Tibial artery (tissue), 4 donors: ENCODE measurements around the gene CHST11.

Source experiments
- DNase-seq, 2 donors: peaks; one replicate each; pipeline ENCODE4 v3.0.0-alpha.2; 2019
- H3K27ac ChIP-seq, 2 donors: fragments of 200-600 bp; sonication (generic) in 1 of 2; 1 replicate in 1 of 2; 2 replicates in 1 of 2; pipeline ENCODE4 v1.5.1; 2018 to 2019; ENCODE audit warnings: mild to moderate bottlenecking in 1 of 2
- H3K27me3 ChIP-seq, 2 donors: fragments of 200-600 bp; sonication (generic) in 1 of 2; one replicate each; pipeline versions ENCODE4 v1.5.1 to v1.6.0; 2016 to 2019
- H3K36me3 ChIP-seq, 3 donors: fragments of 200-600 bp; sonication (generic) in 2 of 3; one replicate each; pipeline ENCODE4 v1.5.1; 2016 to 2019; ENCODE audit warnings: mild to moderate bottlenecking in 2 of 3
- H3K4me1 ChIP-seq, 4 donors: fragments of 200-600 bp; sonication (generic) in 2 of 4; 1 replicate in 3 of 4; 2 replicates in 1 of 4; pipeline ENCODE4 v1.5.1; 2016 to 2019
- H3K4me3 ChIP-seq, 2 donors: fragments of 200-600 bp; sonication (generic) in 1 of 2; 1 replicate in 1 of 2; 2 replicates in 1 of 2; pipeline ENCODE4 v1.5.1; 2018 to 2019; ENCODE audit warnings: mild to moderate bottlenecking in 2 of 2
- H3K9me3 ChIP-seq, 3 donors: fragments of 200-600 bp; sonication (generic) in 1 of 3; one replicate each; pipeline ENCODE4 v1.5.1; 2016 to 2019
- intact Hi-C: fragments of 100-400 bp; cut with DNase I; formaldehyde crosslinking; loops from one replicate; pipeline ENCODE4 v1.15.0; 2023; ENCODE audit warnings: low total_unique reads
- TF ChIP-seq, protein P1 (sequence below), 2 experiments: fragments of 200-600 bp in 1 of 2; fragments of 450-650 bp in 1 of 2; IDR thresholded peaks; one replicate each; pipeline ENCODE4 v1.5.1; 2017 to 2019; ENCODE audit warnings: antibody characterized with exemption in 2 of 2, mild to moderate bottlenecking in 1 of 2, moderate library complexity in 1 of 2

Gene CHST11

DNA sequence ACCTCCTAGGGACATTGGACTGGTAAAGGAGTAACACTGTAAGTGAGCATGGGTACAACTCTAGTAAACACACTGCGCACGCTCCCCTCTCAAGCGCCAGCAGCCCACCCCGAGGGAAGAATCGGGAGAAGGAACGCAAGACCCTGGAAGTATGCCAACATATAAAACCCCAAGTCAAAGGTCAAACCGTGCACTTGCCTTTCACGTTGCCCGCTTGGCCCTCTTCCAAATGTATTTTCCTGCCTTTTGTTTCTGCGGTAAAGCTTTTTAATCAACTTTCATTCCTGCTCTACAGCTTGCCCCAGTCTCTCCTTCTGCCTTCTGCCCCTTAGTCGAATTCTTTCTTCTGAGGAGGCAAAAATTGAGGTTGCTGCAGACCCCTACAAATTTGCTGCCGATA, 17.6 kb upstream of the CHST11 start:
- Histone ChIP-seq H3K4me1 (no peaks in the 10 kb centered on the region), H3K27me3 (no peaks in the 10 kb centered on the region), H3K9me3 (no peaks in the 10 kb centered on the region), H3K36me3 (no peaks in the 10 kb centered on the region), H3K27ac (no peak overlapping the region), H3K4me3 (no peak overlapping the region)
- no peak for DNase-seq
- TF ChIP-seq, protein P1, sequence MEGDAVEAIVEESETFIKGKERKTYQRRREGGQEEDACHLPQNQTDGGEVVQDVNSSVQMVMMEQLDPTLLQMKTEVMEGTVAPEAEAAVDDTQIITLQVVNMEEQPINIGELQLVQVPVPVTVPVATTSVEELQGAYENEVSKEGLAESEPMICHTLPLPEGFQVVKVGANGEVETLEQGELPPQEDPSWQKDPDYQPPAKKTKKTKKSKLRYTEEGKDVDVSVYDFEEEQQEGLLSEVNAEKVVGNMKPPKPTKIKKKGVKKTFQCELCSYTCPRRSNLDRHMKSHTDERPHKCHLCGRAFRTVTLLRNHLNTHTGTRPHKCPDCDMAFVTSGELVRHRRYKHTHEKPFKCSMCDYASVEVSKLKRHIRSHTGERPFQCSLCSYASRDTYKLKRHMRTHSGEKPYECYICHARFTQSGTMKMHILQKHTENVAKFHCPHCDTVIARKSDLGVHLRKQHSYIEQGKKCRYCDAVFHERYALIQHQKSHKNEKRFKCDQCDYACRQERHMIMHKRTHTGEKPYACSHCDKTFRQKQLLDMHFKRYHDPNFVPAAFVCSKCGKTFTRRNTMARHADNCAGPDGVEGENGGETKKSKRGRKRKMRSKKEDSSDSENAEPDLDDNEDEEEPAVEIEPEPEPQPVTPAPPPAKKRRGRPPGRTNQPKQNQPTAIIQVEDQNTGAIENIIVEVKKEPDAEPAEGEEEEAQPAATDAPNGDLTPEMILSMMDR (IDR thresholded peaks at IDR 0.05), result no peak
- intact Hi-C loops, result no loop called here

DNA sequence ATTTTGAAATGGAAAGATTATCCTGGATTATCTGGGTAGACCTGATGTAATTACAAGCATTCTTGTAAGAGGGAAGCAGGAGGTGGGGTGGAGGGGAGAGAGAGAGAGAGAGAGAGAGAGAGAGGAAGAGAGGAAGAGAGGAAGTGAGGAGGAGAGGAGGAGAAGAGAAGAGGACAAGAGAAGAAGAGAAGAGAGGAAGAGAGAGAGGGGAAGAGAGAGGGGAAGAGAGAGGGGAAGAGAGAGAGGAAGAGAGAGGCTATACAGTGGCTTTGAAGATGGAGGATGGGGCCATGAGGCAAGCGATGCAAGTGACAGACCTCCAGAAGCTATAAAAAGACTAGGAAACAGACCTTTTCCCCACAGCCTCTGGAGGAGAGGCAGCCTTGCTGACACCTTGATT, 13.7 kb upstream of the CHST11 start:
- no peaks in the 10 kb centered on the region for H3K36me3 ChIP-seq
- intact Hi-C loops, result no loop called here
- DNase-seq, result no peak
- no peaks in the 10 kb centered on the region for H3K4me1 ChIP-seq
- no peaks in the 10 kb centered on the region for H3K9me3 ChIP-seq
- H3K27me3 ChIP-seq, result no peaks in the 10 kb centered on the region
- no peak overlapping the region for H3K27ac ChIP-seq
- TF ChIP-seq, protein P1 (IDR thresholded peaks at IDR 0.05), result no peak
- no peak overlapping the region for H3K4me3 ChIP-seq

DNA sequence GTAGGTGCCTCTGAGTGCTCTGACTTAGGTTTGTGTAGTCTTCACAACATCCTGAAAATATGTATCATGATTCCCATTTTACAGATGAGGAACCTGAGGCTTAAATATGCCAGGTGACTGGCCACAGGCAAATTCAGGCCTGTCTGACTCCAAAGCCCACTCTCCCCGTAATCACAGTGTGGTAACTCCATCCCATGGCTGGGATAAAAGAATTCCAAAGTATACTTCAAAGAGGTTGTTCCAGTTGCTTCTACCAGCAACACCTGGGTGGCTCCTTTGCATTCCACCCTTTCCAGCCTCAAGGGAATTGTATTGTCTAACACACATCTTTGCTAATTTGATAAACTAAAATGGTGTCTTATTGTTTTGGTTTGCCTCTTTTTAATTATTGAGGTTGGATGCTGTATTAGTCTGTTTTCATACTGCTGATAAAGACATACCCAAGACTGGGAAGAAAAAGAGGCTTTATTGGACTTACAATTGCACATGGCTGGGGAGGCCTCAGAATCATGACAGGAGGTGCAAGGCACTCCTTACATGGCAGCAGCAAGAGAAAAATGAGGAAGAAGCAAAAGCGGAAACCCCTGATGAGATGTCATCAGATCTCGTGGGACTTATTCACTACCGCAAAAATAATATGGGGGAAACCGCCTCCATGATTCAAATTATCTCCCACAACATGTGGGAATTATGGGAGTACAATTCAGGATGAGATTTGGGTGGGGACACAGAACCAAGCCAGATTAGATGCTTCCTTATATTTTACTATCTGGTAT, 9.9 kb upstream of the CHST11 start:
- no peaks in the 10 kb centered on the region for H3K36me3 ChIP-seq
- no peaks in the 10 kb centered on the region for H3K27me3 ChIP-seq
- no peak overlapping the region for H3K4me3 ChIP-seq
- H3K27ac ChIP-seq, result no peak overlapping the region
- DNase-seq, result no peak
- H3K4me1 ChIP-seq, result no peaks in the 10 kb centered on the region
- intact Hi-C loops, result no loop called here
- TF ChIP-seq, protein P1 (IDR thresholded peaks at IDR 0.05), result no peak
- H3K9me3 ChIP-seq, result no peaks in the 10 kb centered on the region

DNA sequence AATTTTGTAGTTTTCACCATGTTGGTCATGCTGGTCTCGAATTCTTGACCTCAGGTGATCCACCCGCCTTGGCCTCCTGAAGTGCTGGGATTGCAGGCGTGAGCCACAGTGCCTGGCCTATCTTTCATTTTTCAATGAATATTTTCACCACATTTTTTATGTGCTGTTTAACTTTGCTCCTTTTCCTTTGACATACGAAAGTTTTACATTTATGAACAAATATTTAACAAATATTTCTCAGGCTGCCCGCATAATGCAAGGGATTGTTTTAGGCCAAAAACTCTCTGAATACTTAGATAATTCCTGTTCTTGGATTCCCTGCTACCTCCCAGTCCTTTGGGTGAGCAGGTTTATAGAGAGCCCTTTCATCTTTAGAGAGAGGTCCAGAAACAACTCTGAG, 8.7 kb upstream of the CHST11 start:
- Histone ChIP-seq H3K27me3 (no peaks in the 10 kb centered on the region), H3K36me3 (no peaks in the 10 kb centered on the region), H3K4me1 (no peaks in the 10 kb centered on the region), H3K27ac (no peak overlapping the region), H3K4me3 (no peak overlapping the region), H3K9me3 (no peaks in the 10 kb centered on the region)
- intact Hi-C loops, result no loop called here
- DNase-seq, result no peak
- TF ChIP-seq, protein P1 (IDR thresholded peaks at IDR 0.05), result no peak

DNA sequence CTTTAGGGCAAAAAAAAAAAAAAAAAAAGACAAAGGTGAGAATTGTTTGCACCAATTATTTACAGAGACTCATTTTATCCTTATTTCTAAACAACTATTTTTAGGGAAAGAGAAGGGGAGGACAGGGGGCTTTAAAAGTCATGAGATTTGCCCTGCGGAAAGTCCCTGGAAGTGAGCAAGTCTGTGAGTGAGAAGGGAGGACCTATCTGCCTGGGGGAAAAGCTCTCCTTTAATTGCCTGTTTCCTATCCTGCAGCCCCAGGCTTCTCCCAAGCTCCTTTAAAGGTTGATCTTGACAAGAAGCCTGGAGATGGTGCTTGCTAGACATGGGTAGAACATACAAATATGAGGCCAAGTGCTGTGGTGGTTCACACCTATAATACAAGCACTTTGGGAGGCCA, 8.3 kb upstream of the CHST11 start:
- no peak for DNase-seq
- TF ChIP-seq, protein P1 (IDR thresholded peaks at IDR 0.05), result no peak
- no peak overlapping the region for H3K4me3 ChIP-seq
- H3K36me3 ChIP-seq, result no peaks in the 10 kb centered on the region
- H3K27me3 ChIP-seq, result no peaks in the 10 kb centered on the region
- intact Hi-C loops, result no loop called here
- no peaks in the 10 kb centered on the region for H3K4me1 ChIP-seq
- H3K27ac ChIP-seq, result no peak overlapping the region
- H3K9me3 ChIP-seq, result no peaks in the 10 kb centered on the region
